Measurements from ENCODE around the gene ETNK2.

Gene ETNK2

GRCh38 chr1:204126956-204127355 is 24.9 kb downstream of the ETNK2 start:
- no peak for TF ChIP-seq REST (IDR thresholded peaks at IDR 0.05; ENCODE audit: insufficient read depth in 1 of 2, low read depth in 2 of 2, low read length in 2 of 2)
- no peak for TF ChIP-seq POLR2AphosphoS5 (IDR thresholded peaks at IDR 0.05; ENCODE audit: low read depth, low read length)

GRCh38 chr1:204126386-204126785 is 25.5 kb downstream of the ETNK2 start:
- TF ChIP-seq SIN3A (IDR thresholded peaks at IDR 0.05; ENCODE audit: borderline replicate concordance, insufficient read depth, low read length) (no peak), REST (IDR thresholded peaks at IDR 0.05; ENCODE audit: insufficient read depth in 1 of 2, low read depth in 2 of 2, low read length in 2 of 2) (no peak), TAF1 (IDR thresholded peaks at IDR 0.05; ENCODE audit: borderline replicate concordance, insufficient read depth, low read length) (no peak), FOXP2 (optimal IDR thresholded peaks at IDR 0.05; ENCODE audit: borderline replicate concordance, extremely low read depth, extremely low read length, insufficient read depth) (no peak), POLR2AphosphoS5 (IDR thresholded peaks at IDR 0.05; ENCODE audit: low read depth, low read length) (no peak)

GRCh38 chr1:204125759-204126351 is 26.0 kb downstream of the ETNK2 start:
- TF ChIP-seq SIN3A (IDR thresholded peaks at IDR 0.05; ENCODE audit: borderline replicate concordance, insufficient read depth, low read length) (no peak), REST (IDR thresholded peaks at IDR 0.05; ENCODE audit: insufficient read depth in 1 of 2, low read depth in 2 of 2, low read length in 2 of 2) (no peak), TAF1 (IDR thresholded peaks at IDR 0.05; ENCODE audit: borderline replicate concordance, insufficient read depth, low read length) (no peak), FOXP2 (optimal IDR thresholded peaks at IDR 0.05; ENCODE audit: borderline replicate concordance, extremely low read depth, extremely low read length, insufficient read depth) (no peak), POLR2AphosphoS5 (IDR thresholded peaks at IDR 0.05; ENCODE audit: low read depth, low read length) (no peak)

- TF ChIP-seq POLR2AphosphoS5 (IDR thresholded peaks at IDR 0.05; ENCODE audit: low read depth, low read length) (no peak), REST (IDR thresholded peaks at IDR 0.05; ENCODE audit: insufficient read depth in 1 of 2, low read depth in 2 of 2, low read length in 2 of 2) (no peak), FOXP2 (optimal IDR thresholded peaks at IDR 0.05; ENCODE audit: borderline replicate concordance, extremely low read depth, extremely low read length, insufficient read depth) (no peak), SIN3A (IDR thresholded peaks at IDR 0.05; ENCODE audit: borderline replicate concordance, insufficient read depth, low read length) (no peak), TAF1 (IDR thresholded peaks at IDR 0.05; ENCODE audit: borderline replicate concordance, insufficient read depth, low read length) (no peak)
These were observed 27.2 kb downstream of the ETNK2 start for GRCh38 chr1:204124639-204125038.

- TF ChIP-seq FOXP2 (optimal IDR thresholded peaks at IDR 0.05; ENCODE audit: borderline replicate concordance, extremely low read depth, extremely low read length, insufficient read depth) (no peak), TAF1 (IDR thresholded peaks at IDR 0.05; ENCODE audit: borderline replicate concordance, insufficient read depth, low read length) (no peak), REST (IDR thresholded peaks at IDR 0.05; ENCODE audit: insufficient read depth in 1 of 2, low read depth in 2 of 2, low read length in 2 of 2) (no peak), POLR2AphosphoS5 (IDR thresholded peaks at IDR 0.05; ENCODE audit: low read depth, low read length) (no peak), SIN3A (IDR thresholded peaks at IDR 0.05; ENCODE audit: borderline replicate concordance, insufficient read depth, low read length) (no peak)
These were observed 28.5 kb downstream of the ETNK2 start for GRCh38 chr1:204123376-204123775.

Measured in PFSK-1 (cell line).